ENCODE measurements around the gene TCERG1L.

TCERG1L gene

GRCh38 chr10:131086511-131086910 lies 225.0 kb downstream of the TCERG1L start:
- DNase-seq (ENCODE audit: low read depth, low spot score), result no peak
- Histone ChIP-seq H3K36me3 (ENCODE audit: control insufficient read depth, insufficient read depth, low read length) (no peaks in the 10 kb centered on the region), H3K4me1 (ENCODE audit: control insufficient read depth, insufficient read depth, low read length) (no peaks in the 10 kb centered on the region), H3K4me3 (ENCODE audit: low read length) (no peak overlapping the region), H3K9me3 (ENCODE audit: control insufficient read depth, insufficient read depth, low read length) (peaks cover 38% of the 10 kb centered on the region), H3K27ac (ENCODE audit: low read length) (no peak overlapping the region), H3K27me3 (ENCODE audit: control insufficient read depth, insufficient read depth, low read length) (no peaks in the 10 kb centered on the region)
- WGBS (ENCODE audit: insufficient coverage, insufficient read length), result no CpG with 5 or more reads among the region's 5 CpGs

GRCh38 chr10:131086094-131086493 lies 225.4 kb downstream of the TCERG1L start:
- Histone ChIP-seq H3K27ac (ENCODE audit: low read length) (no peak overlapping the region), H3K36me3 (ENCODE audit: control insufficient read depth, insufficient read depth, low read length) (no peaks in the 10 kb centered on the region), H3K9me3 (ENCODE audit: control insufficient read depth, insufficient read depth, low read length) (peaks cover 40% of the 10 kb centered on the region), H3K4me1 (ENCODE audit: control insufficient read depth, insufficient read depth, low read length) (no peaks in the 10 kb centered on the region), H3K27me3 (ENCODE audit: control insufficient read depth, insufficient read depth, low read length) (no peaks in the 10 kb centered on the region), H3K4me3 (ENCODE audit: low read length) (no peak overlapping the region)
- DNase-seq (ENCODE audit: low read depth, low spot score), result no peak
- WGBS (ENCODE audit: insufficient coverage, insufficient read length), result no CpG with 5 or more reads among the region's 6 CpGs

GRCh38 chr10:131085091-131085860 lies 226.2 kb downstream of the TCERG1L start:
- H3K4me1 ChIP-seq (ENCODE audit: control insufficient read depth, insufficient read depth, low read length), result no peaks in the 10 kb centered on the region
- H3K36me3 ChIP-seq (ENCODE audit: control insufficient read depth, insufficient read depth, low read length), result no peaks in the 10 kb centered on the region
- H3K4me3 ChIP-seq (ENCODE audit: low read length), result no peak overlapping the region
- no CpG with 5 or more reads among the region's 21 CpGs for WGBS (ENCODE audit: insufficient coverage, insufficient read length)
- no peak overlapping the region for H3K27ac ChIP-seq (ENCODE audit: low read length)
- peaks cover 38% of the 10 kb centered on the region for H3K9me3 ChIP-seq (ENCODE audit: control insufficient read depth, insufficient read depth, low read length)
- H3K27me3 ChIP-seq (ENCODE audit: control insufficient read depth, insufficient read depth, low read length), result no peaks in the 10 kb centered on the region
- DNase-seq (ENCODE audit: low read depth, low spot score), result no peak

DNA sequence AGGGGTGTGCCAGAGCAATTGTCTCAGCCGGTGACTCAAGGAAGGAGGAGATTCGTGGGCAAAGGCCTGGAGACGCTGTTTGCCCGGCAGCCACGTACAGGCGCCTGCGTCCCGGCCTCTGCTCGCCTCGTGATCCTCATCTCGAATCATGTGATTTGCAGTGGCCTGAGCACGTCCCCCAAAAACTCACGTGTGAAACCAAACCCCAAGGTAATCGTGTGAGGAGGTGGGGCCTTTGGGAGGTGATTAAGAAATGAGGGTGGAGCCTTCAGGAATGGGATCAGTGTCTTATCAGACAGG lies 226.8 kb downstream of the TCERG1L start:
- no peaks in the 10 kb centered on the region for H3K27me3 ChIP-seq (ENCODE audit: control insufficient read depth, insufficient read depth, low read length)
- H3K9me3 ChIP-seq (ENCODE audit: control insufficient read depth, insufficient read depth, low read length), result peaks cover 38% of the 10 kb centered on the region
- no peak overlapping the region for H3K27ac ChIP-seq (ENCODE audit: low read length)
- no peaks in the 10 kb centered on the region for H3K36me3 ChIP-seq (ENCODE audit: control insufficient read depth, insufficient read depth, low read length)
- no CpG with 5 or more reads among the region's 14 CpGs for WGBS (ENCODE audit: insufficient coverage, insufficient read length)
- H3K4me1 ChIP-seq (ENCODE audit: control insufficient read depth, insufficient read depth, low read length), result no peaks in the 10 kb centered on the region
- no peak for DNase-seq (ENCODE audit: low read depth, low spot score)
- no peak overlapping the region for H3K4me3 ChIP-seq (ENCODE audit: low read length)

- no CpG with 5 or more reads among the region's 32 CpGs for WGBS (ENCODE audit: insufficient coverage, insufficient read length)
- H3K9me3 ChIP-seq (ENCODE audit: control insufficient read depth, insufficient read depth, low read length), result peaks cover 41% of the 10 kb centered on the region
- no peak overlapping the region for H3K4me3 ChIP-seq (ENCODE audit: low read length)
These were observed 227.4 kb downstream of the TCERG1L start for GRCh38 chr10:131083915-131084790.

GRCh38 chr10:131082991-131083481 lies 228.5 kb downstream of the TCERG1L start:
- DNase-seq (ENCODE audit: low read depth, low spot score), result no peak
- Histone ChIP-seq H3K27me3 (ENCODE audit: control insufficient read depth, insufficient read depth, low read length) (no peaks in the 10 kb centered on the region), H3K36me3 (ENCODE audit: control insufficient read depth, insufficient read depth, low read length) (no peaks in the 10 kb centered on the region), H3K9me3 (ENCODE audit: control insufficient read depth, insufficient read depth, low read length) (peaks cover 41% of the 10 kb centered on the region), H3K4me3 (ENCODE audit: low read length) (no peak overlapping the region), H3K27ac (ENCODE audit: low read length) (no peak overlapping the region), H3K4me1 (ENCODE audit: control insufficient read depth, insufficient read depth, low read length) (no peaks in the 10 kb centered on the region)
- no CpG with 5 or more reads among the region's 16 CpGs for WGBS (ENCODE audit: insufficient coverage, insufficient read length)

More at GRCh38 chr10:131083915-131084790, 227.4 kb downstream of the TCERG1L start:
- DNase-seq (ENCODE audit: low read depth, low spot score), result no peak
- H3K4me1 ChIP-seq (ENCODE audit: control insufficient read depth, insufficient read depth, low read length), result no peaks in the 10 kb centered on the region
- no peaks in the 10 kb centered on the region for H3K36me3 ChIP-seq (ENCODE audit: control insufficient read depth, insufficient read depth, low read length)
- H3K27me3 ChIP-seq (ENCODE audit: control insufficient read depth, insufficient read depth, low read length), result no peaks in the 10 kb centered on the region
- no peak overlapping the region for H3K27ac ChIP-seq (ENCODE audit: low read length)

- Histone ChIP-seq H3K9me3 (ENCODE audit: control insufficient read depth, insufficient read depth, low read length) (peaks cover 43% of the 10 kb centered on the region), H3K27me3 (ENCODE audit: control insufficient read depth, insufficient read depth, low read length) (no peaks in the 10 kb centered on the region), H3K4me3 (ENCODE audit: low read length) (no peak overlapping the region), H3K4me1 (ENCODE audit: control insufficient read depth, insufficient read depth, low read length) (no peaks in the 10 kb centered on the region), H3K36me3 (ENCODE audit: control insufficient read depth, insufficient read depth, low read length) (no peaks in the 10 kb centered on the region), H3K27ac (ENCODE audit: low read length) (no peak overlapping the region)
- WGBS (ENCODE audit: insufficient coverage, insufficient read length), result no CpG with 5 or more reads among the region's 13 CpGs
- no peak for DNase-seq (ENCODE audit: low read depth, low spot score)
These were observed 229.2 kb downstream of the TCERG1L start for GRCh38 chr10:131082201-131082850.

GRCh38 chr10:131081786-131082185 lies 229.7 kb downstream of the TCERG1L start:
- H3K9me3 ChIP-seq (ENCODE audit: control insufficient read depth, insufficient read depth, low read length), result peaks cover 43% of the 10 kb centered on the region
- WGBS (ENCODE audit: insufficient coverage, insufficient read length), result no CpG with 5 or more reads among the region's 6 CpGs
- DNase-seq (ENCODE audit: low read depth, low spot score), result no peak
- no peaks in the 10 kb centered on the region for H3K27me3 ChIP-seq (ENCODE audit: control insufficient read depth, insufficient read depth, low read length)
- no peak overlapping the region for H3K27ac ChIP-seq (ENCODE audit: low read length)
- no peak overlapping the region for H3K4me3 ChIP-seq (ENCODE audit: low read length)
- no peaks in the 10 kb centered on the region for H3K36me3 ChIP-seq (ENCODE audit: control insufficient read depth, insufficient read depth, low read length)
- no peaks in the 10 kb centered on the region for H3K4me1 ChIP-seq (ENCODE audit: control insufficient read depth, insufficient read depth, low read length)

- Histone ChIP-seq H3K27me3 (ENCODE audit: control insufficient read depth, insufficient read depth, low read length) (no peaks in the 10 kb centered on the region), H3K9me3 (ENCODE audit: control insufficient read depth, insufficient read depth, low read length) (peaks cover 41% of the 10 kb centered on the region), H3K36me3 (ENCODE audit: control insufficient read depth, insufficient read depth, low read length) (no peaks in the 10 kb centered on the region), H3K27ac (ENCODE audit: low read length) (no peak overlapping the region), H3K4me1 (ENCODE audit: control insufficient read depth, insufficient read depth, low read length) (no peaks in the 10 kb centered on the region), H3K4me3 (ENCODE audit: low read length) (no peak overlapping the region)
- WGBS (ENCODE audit: insufficient coverage, insufficient read length), result no CpG with 5 or more reads among the region's 6 CpGs
- no peak for DNase-seq (ENCODE audit: low read depth, low spot score)
These were observed 230.1 kb downstream of the TCERG1L start for GRCh38 chr10:131081376-131081775.

- Histone ChIP-seq H3K4me3 (ENCODE audit: low read length) (no peak overlapping the region), H3K27ac (ENCODE audit: low read length) (no peak overlapping the region), H3K4me1 (ENCODE audit: control insufficient read depth, insufficient read depth, low read length) (no peaks in the 10 kb centered on the region), H3K9me3 (ENCODE audit: control insufficient read depth, insufficient read depth, low read length) (peaks cover 44% of the 10 kb centered on the region), H3K36me3 (ENCODE audit: control insufficient read depth, insufficient read depth, low read length) (no peaks in the 10 kb centered on the region), H3K27me3 (ENCODE audit: control insufficient read depth, insufficient read depth, low read length) (no peaks in the 10 kb centered on the region)
- WGBS (ENCODE audit: insufficient coverage, insufficient read length), result no CpG with 5 or more reads among the region's 6 CpGs
- DNase-seq (ENCODE audit: low read depth, low spot score), result no peak
These were observed 230.9 kb downstream of the TCERG1L start for GRCh38 chr10:131080571-131080970.

Measured in iPS DF 6.9 (cell line).